Panc1 (cell line): ENCODE results near the gene DMTF1. TPM values are rescaled to one million over a fixed set of nuclear protein-coding genes. Genes with fewer than 3 reads are reported as not detected.

Experiments
- ATAC-seq: fragments of 200-7000 bp; cut with Tn5 transposase; 2 replicates; pipeline ENCODE4 v1.9.1; 2020; ENCODE audit warnings: mild to moderate bottlenecking, moderate library complexity
- BruUV-seq: library from RNA; stranded (reverse); fragments of 400-500 nt; replicated peaks from 2 replicates; lab custom pipeline; 2021; lab: Mats Ljungman, UMichigan
- CTCF ChIA-PET: fragments of 300-600 bp; sonication (Branson Sonifier 250); formaldehyde crosslinking; loops from one replicate; lab custom pipeline; 2022; ENCODE audit warnings: antibody characterized with exemption; lab: Charles Lee
- POLR2A ChIA-PET: fragments of 300-600 bp; sonication (Branson Sonifier 250); formaldehyde crosslinking; loops from one replicate; lab custom pipeline; 2022; ENCODE audit warnings: antibody characterized with exemption; lab: Charles Lee
- DNase-seq: peaks from one replicate; pipeline ENCODE4 v3.0.0-alpha.2; 2010; ENCODE audit warnings: low read depth, low spot score
- H3K27ac ChIP-seq: 2 replicates; pipeline ENCODE4 v1.5.1; 2011; ENCODE audit warnings: mild to moderate bottlenecking, low read length, inconsistent platforms
- H3K27me3 ChIP-seq: fragments of 200-500 bp; sonication (Bioruptor generic); 2 replicates; pipeline ENCODE4 v1.6.0; 2014; ENCODE audit warnings: low read length, inconsistent platforms; ENCODE audit not compliant: control insufficient read depth, insufficient read depth
- H3K36me3 ChIP-seq: fragments of 200-500 bp; sonication (Bioruptor generic); 2 replicates; pipeline ENCODE4 v1.5.1; 2014; ENCODE audit warnings: inconsistent platforms, mild to moderate bottlenecking, low read length, moderate library complexity; ENCODE audit not compliant: control insufficient read depth, insufficient read depth
- H3K4me1 ChIP-seq: 2 replicates; pipeline ENCODE4 v1.5.1; 2011; ENCODE audit warnings: inconsistent platforms, mild to moderate bottlenecking, low read length, moderate library complexity; ENCODE audit not compliant: control insufficient read depth, insufficient read depth
- H3K4me3 ChIP-seq, 2 experiments: 2 replicates each; pipeline ENCODE4 v1.5.1; 2011 to 2012; ENCODE audit warnings: low read depth in 2 of 2, low read length in 2 of 2, mild to moderate bottlenecking in 2 of 2, inconsistent platforms in 1 of 2, moderate library complexity in 1 of 2
- H3K9me3 ChIP-seq: fragments of 200-500 bp; sonication (Bioruptor generic); 2 replicates; pipeline ENCODE4 v1.5.1; 2014; ENCODE audit warnings: low read depth, mild to moderate bottlenecking, inconsistent platforms, low read length, moderate library complexity; ENCODE audit not compliant: control insufficient read depth, insufficient read depth
- CTCF ChIP-seq: fragments of 450-650 bp; IDR thresholded peaks from 2 replicates; pipeline ENCODE4 v1.5.1; 2017; ENCODE audit warnings: mild to moderate bottlenecking
- POLR2AphosphoS5 ChIP-seq: IDR thresholded peaks from 2 replicates; pipeline ENCODE4 v1.6.1; 2012; ENCODE audit warnings: mild to moderate bottlenecking, low read depth, low read length, moderate library complexity
- REST ChIP-seq, 2 experiments: IDR thresholded peaks; 2 replicates each; pipeline ENCODE4 v1.6.1; 2011 to 2012; ENCODE audit warnings: low read depth in 2 of 2, control low read depth in 1 of 2, low read length in 1 of 2, mild to moderate bottlenecking in 1 of 2, moderate library complexity in 1 of 2; ENCODE audit not compliant: insufficient read depth in 1 of 2
- SIN3A ChIP-seq: IDR thresholded peaks from 2 replicates; pipeline ENCODE4 v1.6.1; 2012; ENCODE audit warnings: low read depth, mild to moderate bottlenecking, low read length, moderate library complexity, borderline replicate concordance; ENCODE audit not compliant: insufficient read depth
- TCF7L2 ChIP-seq: IDR thresholded peaks from 2 replicates; pipeline ENCODE4 v1.6.1; 2011; ENCODE audit warnings: mild to moderate bottlenecking, low read depth, low read length, inconsistent platforms
- in situ Hi-C: cut with HindIII; loops from 2 replicates; pipeline ENCODE4 v1.10.0; 2016; ENCODE audit warnings: low sequenced_read_pairs, low pct_unique_long_range_greater_than_20kb
- intact Hi-C: fragments of 100-400 bp; cut with micrococcal nuclease; formaldehyde crosslinking; loops from one replicate; pipeline ENCODE4 v1.10.0; 2022; ENCODE audit not compliant: unreplicated experiment
- total RNA-seq: library from RNA; stranded (reverse); gene quantifications from one replicate; pipeline ENCODE4 v1.2.1, GENCODE V29; 2021; ENCODE audit not compliant: unreplicated experiment

DMTF1 gene
- total RNA-seq, 1 experiment from 2014 or later: 54.0 TPM

GRCh38 chr7:87131771-87132170 is 20.5 kb upstream of the DMTF1 start:
- H3K4me3 ChIP-seq: no peak overlapping the region
- BruUV-seq: no TSS peak
- no peaks in the 10 kb centered on the region for H3K27me3 ChIP-seq
- H3K36me3 ChIP-seq: no peaks in the 10 kb centered on the region; the same call in 1 of the 2 replicates
- in situ Hi-C loops (no loop called here), intact Hi-C loops (no loop called here)
- no peaks in the 10 kb centered on the region for H3K9me3 ChIP-seq
- no peak overlapping the region for H3K27ac ChIP-seq
- CTCF ChIA-PET: no interaction called here
- no peak for TF ChIP-seq POLR2AphosphoS5
- no peak for TF ChIP-seq TCF7L2
- TF ChIP-seq REST (IDR thresholded peaks at IDR 0.05; ENCODE audit: insufficient read depth in 1 of 2, low read depth in 2 of 2, low read length in 1 of 2): no peak
- no peak for TF ChIP-seq SIN3A
- no peak for TF ChIP-seq CTCF
- DNase-seq (no peak), ATAC-seq (no peak)
- POLR2A ChIA-PET: no interaction called here
- H3K4me1 ChIP-seq: no peaks in the 10 kb centered on the region

GRCh38 chr7:87137271-87137670 is 15.0 kb upstream of the DMTF1 start:
- Histone ChIP-seq H3K27ac (no peak overlapping the region), H3K9me3 (no peaks in the 10 kb centered on the region), H3K36me3 (no peaks in the 10 kb centered on the region), H3K4me3 (no peak overlapping the region), H3K27me3 (peaks cover 7% of the 10 kb centered on the region), H3K4me1 (no peaks in the 10 kb centered on the region)
- ATAC-seq (no peak), DNase-seq (no peak)
- POLR2A ChIA-PET: no interaction called here
- CTCF ChIA-PET: no interaction called here
- TF ChIP-seq POLR2AphosphoS5 (no peak), CTCF (no peak), SIN3A (no peak), TCF7L2 (no peak), REST (IDR thresholded peaks at IDR 0.05; ENCODE audit: insufficient read depth in 1 of 2, low read depth in 2 of 2, low read length in 1 of 2) (no peak)
- in situ Hi-C loops (no loop called here), intact Hi-C loops (no loop called here)
- BruUV-seq: no TSS peak
